Measurements from ENCODE around the gene LRP1.

DNA sequence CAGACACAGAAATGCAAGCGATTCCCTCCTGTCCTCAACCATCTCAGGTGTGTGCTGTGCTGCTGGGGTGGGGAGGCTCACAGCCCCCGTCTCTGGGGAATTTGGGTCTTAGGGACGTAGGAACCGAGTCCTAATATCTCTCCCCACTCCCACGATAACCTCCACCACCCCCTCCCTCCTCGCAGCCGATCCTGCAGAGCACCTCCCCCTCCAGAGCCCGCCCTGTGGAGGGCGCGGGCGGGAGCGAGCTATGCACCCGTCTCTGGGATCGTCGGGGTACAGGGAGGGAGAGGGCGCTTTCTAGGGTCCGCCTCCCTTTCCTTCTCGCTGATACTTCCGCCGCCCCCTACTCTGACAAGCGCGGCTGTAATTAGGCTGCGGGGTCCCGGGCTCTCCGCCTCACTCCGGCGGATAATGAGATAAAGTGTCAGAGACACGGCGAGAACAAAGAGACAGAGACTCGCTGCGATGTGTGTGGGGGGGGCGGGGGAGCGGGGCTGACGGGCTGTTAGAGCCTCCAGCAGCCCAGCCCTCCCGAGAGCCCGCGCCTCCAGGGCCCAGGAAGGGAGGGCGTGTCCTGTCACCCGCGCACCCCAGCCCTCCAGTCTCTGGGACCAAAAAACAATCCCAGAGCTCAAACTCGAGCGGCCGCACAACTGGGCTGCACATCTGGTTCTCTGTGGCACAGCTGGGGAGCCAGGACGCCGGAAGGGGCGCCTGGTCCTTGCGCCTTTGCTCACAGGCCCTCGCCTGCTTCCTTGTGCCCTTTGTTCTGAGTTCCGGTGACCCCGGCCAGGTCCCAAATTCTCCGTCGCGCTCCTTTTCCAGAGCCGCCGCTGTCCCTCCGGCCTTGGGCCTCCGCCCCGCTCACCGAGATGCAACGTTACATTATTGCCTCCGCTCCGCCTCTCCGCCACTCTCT, 109.9 kb downstream of the LRP1 start:
- TF ChIP-seq, protein P1, sequence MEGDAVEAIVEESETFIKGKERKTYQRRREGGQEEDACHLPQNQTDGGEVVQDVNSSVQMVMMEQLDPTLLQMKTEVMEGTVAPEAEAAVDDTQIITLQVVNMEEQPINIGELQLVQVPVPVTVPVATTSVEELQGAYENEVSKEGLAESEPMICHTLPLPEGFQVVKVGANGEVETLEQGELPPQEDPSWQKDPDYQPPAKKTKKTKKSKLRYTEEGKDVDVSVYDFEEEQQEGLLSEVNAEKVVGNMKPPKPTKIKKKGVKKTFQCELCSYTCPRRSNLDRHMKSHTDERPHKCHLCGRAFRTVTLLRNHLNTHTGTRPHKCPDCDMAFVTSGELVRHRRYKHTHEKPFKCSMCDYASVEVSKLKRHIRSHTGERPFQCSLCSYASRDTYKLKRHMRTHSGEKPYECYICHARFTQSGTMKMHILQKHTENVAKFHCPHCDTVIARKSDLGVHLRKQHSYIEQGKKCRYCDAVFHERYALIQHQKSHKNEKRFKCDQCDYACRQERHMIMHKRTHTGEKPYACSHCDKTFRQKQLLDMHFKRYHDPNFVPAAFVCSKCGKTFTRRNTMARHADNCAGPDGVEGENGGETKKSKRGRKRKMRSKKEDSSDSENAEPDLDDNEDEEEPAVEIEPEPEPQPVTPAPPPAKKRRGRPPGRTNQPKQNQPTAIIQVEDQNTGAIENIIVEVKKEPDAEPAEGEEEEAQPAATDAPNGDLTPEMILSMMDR (optimal IDR thresholded peaks at IDR 0.05 in 1 of 3, IDR thresholded peaks at IDR 0.05 in 1 of 3, conservative IDR thresholded peaks at IDR 0.05 in 1 of 3; ENCODE audit: extremely low read depth in 1 of 3, insufficient read depth in 2 of 3, low read length in 3 of 3) = no peak
- no peak for TF ChIP-seq EZH2 (IDR thresholded peaks at IDR 0.05; ENCODE audit: low read length)
